GM18909 (cell line): Measurements from ENCODE around the gene STIM1.

Source experiments
- ATAC-seq: cut with Tn5 transposase; IDR thresholded peaks from one replicate; pipeline ENCODE4 v1.9.1; 2021; ENCODE audit warnings: mild to moderate bottlenecking; ENCODE audit not compliant: unreplicated experiment, poor library complexity

Gene STIM1

GRCh38 chr11:3939651-3940190 is 84.3 kb downstream of the STIM1 start:
- no peak for ATAC-seq

- no peak for ATAC-seq
Measured at GRCh38 chr11:3942160-3942955, 86.9 kb downstream of the STIM1 start.

GRCh38 chr11:3942956-3943497 is 87.6 kb downstream of the STIM1 start:
- ATAC-seq = no peak

- no peak for ATAC-seq
Measured at GRCh38 chr11:3944198-3944597, 88.7 kb downstream of the STIM1 start.

GRCh38 chr11:3946455-3947017 is 91.1 kb downstream of the STIM1 start:
- ATAC-seq = no peak

- peak; percentile 77 for ATAC-seq
Measured at GRCh38 chr11:3947061-3947460, 91.6 kb downstream of the STIM1 start.

GRCh38 chr11:3949125-3949524 is 93.7 kb downstream of the STIM1 start:
- ATAC-seq = peak; percentile 78

GRCh38 chr11:3950996-3951660 is 95.7 kb downstream of the STIM1 start:
- ATAC-seq = no peak

GRCh38 chr11:3952715-3953114 is 97.3 kb downstream of the STIM1 start:
- no peak for ATAC-seq

GRCh38 chr11:3953327-3953726 is 97.9 kb downstream of the STIM1 start:
- ATAC-seq = no peak

- no peak for ATAC-seq
Measured at GRCh38 chr11:3954448-3955298, 99.2 kb downstream of the STIM1 start.

- ATAC-seq = no peak
Measured at GRCh38 chr11:3955299-3955665, 99.8 kb downstream of the STIM1 start.

GRCh38 chr11:3956038-3956437 is 100.6 kb downstream of the STIM1 start:
- no peak for ATAC-seq

GRCh38 chr11:3956748-3957147 is 101.3 kb downstream of the STIM1 start:
- ATAC-seq = no peak

- no peak for ATAC-seq
Measured at GRCh38 chr11:3957437-3957836, 102.0 kb downstream of the STIM1 start.

GRCh38 chr11:3958281-3958680 is 102.8 kb downstream of the STIM1 start:
- no peak for ATAC-seq

- ATAC-seq = peak; percentile 65
Measured at GRCh38 chr11:3959015-3959902, 103.8 kb downstream of the STIM1 start.

GRCh38 chr11:3959903-3960265 is 104.4 kb downstream of the STIM1 start:
- no peak for ATAC-seq

- no peak for ATAC-seq
Measured at GRCh38 chr11:3962406-3962840, 107.0 kb downstream of the STIM1 start.
